CD1c-positive myeloid dendritic cell (primary cell): ENCODE data around the gene IDH3A.
"Not testable (repeated sequence)": the region's sequence is repeated elsewhere in the genome, so short reads cannot be mapped to it uniquely, and the experiment has no call there.

Experiments used
- DNase-seq: peaks from one replicate; pipeline ENCODE4 v3.0.0-alpha.2; 2016; ENCODE audit errors: extremely low spot score

Gene IDH3A

GRCh38 chr15:78129077-78129750 lies 19.9 kb upstream of the IDH3A start:
- DNase-seq, result no peak

- DNase-seq, result no peak
These were observed 19.3 kb upstream of the IDH3A start for GRCh38 chr15:78129751-78130287.

- no peak for DNase-seq
These were observed 18.5 kb upstream of the IDH3A start for GRCh38 chr15:78130466-78131294.

GRCh38 chr15:78131295-78132061 lies 17.7 kb upstream of the IDH3A start, which contains the start of gene CIB2:
Gene CIB2, minus strand, starts transcription at chr15:78131445. Its CDS starts 230 bp downstream, at chr15:78131215.
- peak; percentile 81 for DNase-seq

GRCh38 chr15:78133801-78134200 lies 15.4 kb upstream of the IDH3A start:
- no peak for DNase-seq

GRCh38 chr15:78139578-78139977 lies 9.6 kb upstream of the IDH3A start:
- no peak for DNase-seq

GRCh38 chr15:78140292-78140691 lies 8.9 kb upstream of the IDH3A start:
- DNase-seq, result no peak

GRCh38 chr15:78142332-78142731 lies 6.8 kb upstream of the IDH3A start:
- DNase-seq, result no peak

GRCh38 chr15:78146425-78147154 lies 2.6 kb upstream of the IDH3A start:
- no peak for DNase-seq

GRCh38 chr15:78147566-78147965 lies 1.6 kb upstream of the IDH3A start:
- no peak for DNase-seq

GRCh38 chr15:78148392-78149067 lies 632 bp upstream of the IDH3A start:
- no peak for DNase-seq

GRCh38 chr15:78149805-78150751 lies 916 bp downstream of the IDH3A start:
- DNase-seq, result no peak

GRCh38 chr15:78151075-78151474 lies 1.9 kb downstream of the IDH3A start:
- not testable (repeated sequence) for DNase-seq

- no peak for DNase-seq
These were observed 5.8 kb downstream of the IDH3A start for GRCh38 chr15:78154955-78155354.

- DNase-seq, result no peak
These were observed 6.3 kb downstream of the IDH3A start for GRCh38 chr15:78155355-78155939.

- no peak for DNase-seq
These were observed 7.5 kb downstream of the IDH3A start for GRCh38 chr15:78156653-78157052.

- DNase-seq, result no peak
These were observed 8.0 kb downstream of the IDH3A start for GRCh38 chr15:78157203-78157602.

- no peak for DNase-seq
These were observed 10.2 kb downstream of the IDH3A start for GRCh38 chr15:78159395-78159794.

- DNase-seq, result no peak
These were observed 12.9 kb downstream of the IDH3A start for GRCh38 chr15:78162038-78162437.
